HG03378 (cell line): ENCODE measurements around the gene ARHGAP10.
"Not testable (repeated sequence)": the region's sequence is repeated elsewhere in the genome, so short reads cannot be mapped to it uniquely, and the experiment has no call there.

Experiments
- ATAC-seq: cut with Tn5 transposase; IDR thresholded peaks from one replicate; pipeline ENCODE4 v1.9.1; 2021; ENCODE audit warnings: mild to moderate bottlenecking, moderate library complexity; ENCODE audit not compliant: unreplicated experiment

Gene ARHGAP10

GRCh38 chr4:148081745-148082144 is 349.9 kb downstream of the ARHGAP10 start:
- ATAC-seq = no peak

DNA sequence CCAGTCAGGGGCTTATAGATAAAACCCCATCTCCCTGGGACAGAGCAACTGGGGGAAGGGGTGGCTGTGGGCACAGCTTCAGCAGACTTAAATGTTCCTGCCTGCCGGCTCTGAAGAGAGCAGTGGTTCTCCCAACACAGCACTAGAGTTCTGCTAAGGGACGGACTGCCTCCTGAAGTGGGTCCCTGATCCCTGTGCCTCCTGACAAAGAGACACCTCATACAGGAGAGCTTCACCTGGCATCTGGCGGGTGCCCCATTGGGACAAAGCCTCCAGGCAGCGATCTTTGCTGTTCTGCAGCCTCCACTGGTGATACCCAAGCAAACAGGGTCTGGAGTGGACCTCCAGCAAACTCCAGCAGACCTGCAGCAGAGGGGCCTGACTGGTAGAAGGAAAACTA is 351.2 kb downstream of the ARHGAP10 start:
- ATAC-seq = not testable (repeated sequence)

DNA sequence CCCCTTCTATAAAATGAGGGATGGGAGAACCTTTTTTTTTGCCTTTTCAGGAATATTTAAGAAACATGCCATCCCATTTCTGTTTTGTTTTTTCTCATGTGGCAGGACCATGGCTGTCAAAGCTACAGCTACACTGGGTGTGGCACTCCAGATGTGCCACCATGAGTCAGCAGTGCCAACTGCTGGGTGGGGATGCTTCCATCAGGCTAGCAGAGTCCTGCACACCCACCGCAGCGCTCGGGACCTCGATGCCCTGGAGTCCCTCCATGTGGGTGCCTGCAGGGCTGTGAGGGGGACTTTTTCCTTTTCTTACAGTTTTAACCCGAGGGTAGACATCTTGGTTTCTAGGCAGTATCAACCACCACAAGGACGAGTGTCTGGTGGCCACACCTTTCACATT is 357.7 kb downstream of the ARHGAP10 start:
- ATAC-seq = no peak

- no peak for ATAC-seq
Measured at GRCh38 chr4:148090029-148090428, 358.1 kb downstream of the ARHGAP10 start.

DNA sequence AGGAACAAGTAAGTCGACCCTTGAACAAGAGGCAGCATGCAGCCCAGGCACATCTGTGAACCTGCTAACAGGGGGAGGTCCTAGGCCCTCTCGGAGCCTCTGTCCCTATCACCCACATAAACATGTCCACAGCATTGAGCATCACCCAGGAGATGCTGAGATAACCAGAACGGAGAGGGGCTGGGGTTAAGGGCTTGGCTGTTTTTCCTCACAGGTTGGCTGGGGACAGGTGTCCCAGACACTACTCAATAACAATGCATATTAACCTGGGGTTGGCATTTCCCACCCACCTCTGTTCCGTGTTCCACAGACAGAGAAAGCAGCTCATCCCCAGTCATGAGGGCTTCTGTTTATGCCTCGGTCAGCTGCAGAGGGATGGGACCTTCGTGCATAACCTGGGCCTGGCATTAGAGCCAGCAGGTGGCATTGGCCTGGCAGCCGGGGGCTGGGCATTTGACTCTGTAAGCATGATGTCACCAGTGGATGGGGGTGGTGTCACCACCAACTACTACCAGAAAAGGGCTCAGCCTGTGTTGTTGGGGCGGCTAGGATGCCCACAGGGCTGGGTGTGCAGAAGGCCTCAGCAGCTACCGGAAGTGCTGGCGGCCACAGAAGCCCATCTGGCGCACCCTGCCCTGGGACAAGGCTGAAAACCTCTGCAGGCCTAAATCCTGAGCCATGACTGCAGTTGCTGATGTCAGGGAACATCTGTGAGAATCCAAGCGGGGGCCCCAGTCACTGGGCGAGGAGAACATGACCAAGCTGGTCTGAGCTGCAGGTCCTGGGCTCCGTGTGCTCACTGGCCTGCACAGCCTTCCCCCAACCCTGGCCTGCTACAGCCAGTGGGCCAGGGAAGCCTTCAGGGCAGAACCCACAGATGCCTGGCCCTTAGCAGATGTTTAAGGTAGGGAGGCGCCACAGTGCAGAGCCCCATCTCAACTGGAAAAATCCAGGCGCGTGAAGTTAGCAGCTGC is 358.9 kb downstream of the ARHGAP10 start:
- no peak for ATAC-seq

- ATAC-seq = no peak
Measured at GRCh38 chr4:148091896-148092295, 360.0 kb downstream of the ARHGAP10 start.

GRCh38 chr4:148092316-148093014 is 360.6 kb downstream of the ARHGAP10 start:
- no peak for ATAC-seq

- no peak for ATAC-seq
Measured at GRCh38 chr4:148093065-148093464, 361.2 kb downstream of the ARHGAP10 start.

- ATAC-seq = no peak
Measured at GRCh38 chr4:148094149-148094548, 362.3 kb downstream of the ARHGAP10 start.

GRCh38 chr4:148095346-148095923 is 363.5 kb downstream of the ARHGAP10 start:
- no peak for ATAC-seq

GRCh38 chr4:148097801-148098200 is 365.9 kb downstream of the ARHGAP10 start:
- no peak for ATAC-seq

- ATAC-seq = no peak
Measured at GRCh38 chr4:148101235-148101634, 369.3 kb downstream of the ARHGAP10 start.

- ATAC-seq = no peak
Measured at GRCh38 chr4:148101790-148102189, 369.9 kb downstream of the ARHGAP10 start.

DNA sequence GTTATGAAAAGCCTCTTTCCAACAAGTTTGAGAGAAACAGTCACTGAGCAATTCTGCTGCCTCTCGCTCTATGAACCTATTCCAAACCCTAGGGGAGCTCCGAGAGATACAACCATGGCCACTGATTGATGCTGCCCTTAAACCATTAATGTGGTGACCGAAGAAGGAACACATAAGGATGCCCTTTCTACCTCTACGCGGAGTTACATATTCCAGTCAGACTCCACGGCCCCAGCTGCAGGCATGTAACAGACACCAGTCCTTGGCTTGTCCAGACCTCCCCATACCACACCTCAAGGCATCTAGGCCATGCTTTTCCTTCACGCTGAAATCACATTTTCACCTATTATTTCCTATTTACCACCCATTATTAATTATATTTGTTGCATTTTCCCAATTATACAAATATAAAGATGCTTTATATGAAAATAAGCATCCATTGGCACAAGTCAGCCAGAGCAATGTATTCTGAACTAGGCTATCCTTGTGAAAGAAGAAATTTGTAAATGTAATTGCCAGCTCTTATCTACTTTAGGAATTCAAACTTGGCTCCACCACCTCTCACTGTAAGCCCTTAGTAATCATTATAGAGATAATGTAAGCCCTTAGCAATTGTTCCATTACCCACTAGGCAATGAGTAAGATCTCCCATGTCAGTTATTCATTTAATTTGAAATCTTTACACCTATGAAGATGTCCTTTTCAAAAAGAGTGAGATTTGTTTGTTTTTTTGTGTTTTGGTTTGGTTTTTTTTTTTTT is 371.9 kb downstream of the ARHGAP10 start:
- no peak for ATAC-seq

DNA sequence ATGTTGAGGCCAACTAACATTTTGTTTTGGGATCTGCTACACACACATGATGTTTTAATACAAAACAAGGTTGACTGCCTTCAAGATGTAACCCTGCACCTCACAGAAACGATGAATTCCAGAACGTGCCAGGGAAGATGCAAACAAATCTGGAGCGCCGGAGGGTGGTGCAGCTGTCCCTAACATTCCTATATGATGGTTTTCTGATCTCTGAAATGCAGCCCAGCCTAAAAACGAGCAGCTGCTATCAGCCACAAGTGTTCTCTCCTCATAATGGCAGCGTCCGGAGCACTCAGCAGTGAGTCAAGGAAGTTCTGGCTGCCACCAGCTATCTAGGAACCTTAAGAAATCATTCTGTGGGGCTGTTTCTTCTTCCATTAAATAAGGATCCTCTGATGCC is 376.9 kb downstream of the ARHGAP10 start:
- no peak for ATAC-seq

DNA sequence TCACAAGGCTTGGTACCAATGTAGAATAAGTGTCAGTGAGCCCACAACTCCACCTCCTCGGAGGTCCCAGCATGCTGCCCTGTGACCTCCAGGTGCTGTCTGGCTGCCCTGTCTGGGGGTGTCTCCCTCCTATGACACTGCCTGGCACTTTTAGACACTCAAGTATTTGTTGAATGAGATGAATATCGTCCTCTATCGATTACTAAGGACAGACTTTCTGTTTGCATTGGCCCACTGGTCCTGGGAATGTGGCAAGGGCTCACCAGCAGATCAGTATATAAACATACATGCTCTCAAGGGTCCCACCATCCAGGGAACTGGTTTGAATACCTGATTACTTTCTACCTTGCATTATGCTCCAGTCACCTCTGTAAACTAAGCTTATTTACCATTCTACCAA is 377.3 kb downstream of the ARHGAP10 start:
- no peak for ATAC-seq

- ATAC-seq = no peak
Measured at GRCh38 chr4:148110169-148110568, 378.3 kb downstream of the ARHGAP10 start.

GRCh38 chr4:148112231-148112982 is 380.5 kb downstream of the ARHGAP10 start:
- ATAC-seq = no peak

GRCh38 chr4:148114436-148114835 is 382.5 kb downstream of the ARHGAP10 start:
- ATAC-seq = no peak

DNA sequence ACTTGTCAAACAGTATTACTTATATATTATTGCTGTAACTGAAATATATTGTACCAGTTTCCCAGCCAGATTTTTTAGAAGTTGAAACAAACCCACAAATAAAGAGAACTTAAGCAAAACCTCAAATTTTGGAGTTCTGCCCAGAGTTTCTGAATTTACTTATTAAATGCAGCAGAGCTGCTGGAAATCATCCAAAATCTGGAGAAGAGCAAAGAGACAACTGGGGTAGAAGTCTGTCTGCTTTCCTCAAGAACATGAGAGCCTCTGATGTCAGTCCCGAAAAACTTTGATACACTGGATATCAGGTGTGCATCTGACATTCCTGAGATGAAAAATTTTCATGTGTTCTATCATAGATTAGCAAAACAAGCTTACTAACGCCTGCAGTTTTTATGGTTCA is 384.4 kb downstream of the ARHGAP10 start:
- ATAC-seq = no peak
